Measurements from ENCODE around the gene HACL1.

Gene HACL1

GRCh38 chr3:15520804-15521572, 80.4 kb downstream of the HACL1 start:
- H2AK5ac ChIP-seq (ENCODE audit: low read length), result no peak overlapping the region
- no peak overlapping the region for H2BK15ac ChIP-seq (replicated peaks; ENCODE audit: low read depth)
- no peak overlapping the region for H3K9ac ChIP-seq (ENCODE audit: low read length)
- no peak overlapping the region for H3K4ac ChIP-seq (ENCODE audit: low read depth, low read length)
- no peak overlapping the region for H3K18ac ChIP-seq (ENCODE audit: low read length)
- peak overlapping the region; percentile 35 for H3K23ac ChIP-seq (ENCODE audit: low read length)
- H3K4me2 ChIP-seq (ENCODE audit: low read length), result no peak overlapping the region
- H3K36me3 ChIP-seq (ENCODE audit: control insufficient read depth, insufficient read depth, low read length), result no peaks in the 10 kb centered on the region
- H3K79me2 ChIP-seq (ENCODE audit: control insufficient read depth, insufficient read depth, low read length), result no peaks in the 10 kb centered on the region
- no peak overlapping the region for H4K8ac ChIP-seq (ENCODE audit: low read depth, low read length)
- no peak overlapping the region for H3K27ac ChIP-seq (ENCODE audit: low read depth, low read length)
- H2BK120ac ChIP-seq (ENCODE audit: low read depth, low read length), result no peak overlapping the region
- H3K56ac ChIP-seq (ENCODE audit: low read length), result peak overlapping the region; percentile 49
- no peak overlapping the region for H2BK5ac ChIP-seq (ENCODE audit: low read length)
- no CpG with 5 or more reads among the region's 14 CpGs for WGBS (ENCODE audit: extremely low coverage, insufficient coverage, low lambda C conversion rate)
- peaks cover 2% of the 10 kb centered on the region for H3K4me1 ChIP-seq (ENCODE audit: control insufficient read depth, low read depth, low read length)
- no peak overlapping the region for H3K4me3 ChIP-seq (ENCODE audit: low read length)
- H4K5ac ChIP-seq (ENCODE audit: low read length), result no peak overlapping the region
- H3K27me3 ChIP-seq (ENCODE audit: insufficient read depth, low read length, poor library complexity), result no peaks in the 10 kb centered on the region
- H3K79me1 ChIP-seq (ENCODE audit: low read length), result no peaks in the 10 kb centered on the region
- DNase-seq, result peak; percentile 29

- peaks cover 2% of the 10 kb centered on the region for H3K4me1 ChIP-seq (ENCODE audit: control insufficient read depth, low read depth, low read length)
- H3K56ac ChIP-seq (ENCODE audit: low read length), result no peak overlapping the region
- H4K5ac ChIP-seq (ENCODE audit: low read length), result no peak overlapping the region
- peak overlapping the region; percentile 35 for H3K23ac ChIP-seq (ENCODE audit: low read length)
- no peak overlapping the region for H3K9ac ChIP-seq (ENCODE audit: low read length)
- DNase-seq, result no peak
- no peak overlapping the region for H2BK5ac ChIP-seq (ENCODE audit: low read length)
- H4K8ac ChIP-seq (ENCODE audit: low read depth, low read length), result no peak overlapping the region
- no peak overlapping the region for H2BK120ac ChIP-seq (ENCODE audit: low read depth, low read length)
- H3K4me3 ChIP-seq (ENCODE audit: low read length), result no peak overlapping the region
- no peaks in the 10 kb centered on the region for H3K27me3 ChIP-seq (ENCODE audit: insufficient read depth, low read length, poor library complexity)
- H3K4ac ChIP-seq (ENCODE audit: low read depth, low read length), result no peak overlapping the region
- no peak overlapping the region for H3K4me2 ChIP-seq (ENCODE audit: low read length)
- no peaks in the 10 kb centered on the region for H3K79me1 ChIP-seq (ENCODE audit: low read length)
- H3K27ac ChIP-seq (ENCODE audit: low read depth, low read length), result no peak overlapping the region
- no peaks in the 10 kb centered on the region for H3K36me3 ChIP-seq (ENCODE audit: control insufficient read depth, insufficient read depth, low read length)
- no peaks in the 10 kb centered on the region for H3K79me2 ChIP-seq (ENCODE audit: control insufficient read depth, insufficient read depth, low read length)
- H2BK15ac ChIP-seq (replicated peaks; ENCODE audit: low read depth), result no peak overlapping the region
- H3K18ac ChIP-seq (ENCODE audit: low read length), result no peak overlapping the region
- H2AK5ac ChIP-seq (ENCODE audit: low read length), result no peak overlapping the region
- no CpG with 5 or more reads among the region's 3 CpGs for WGBS (ENCODE audit: extremely low coverage, insufficient coverage, low lambda C conversion rate)
Observed at GRCh38 chr3:15520185-15520584, 81.2 kb downstream of the HACL1 start.

GRCh38 chr3:15519096-15519495, 82.3 kb downstream of the HACL1 start:
- Histone ChIP-seq H3K4ac (ENCODE audit: low read depth, low read length) (no peak overlapping the region), H3K79me2 (ENCODE audit: control insufficient read depth, insufficient read depth, low read length) (no peaks in the 10 kb centered on the region), H4K8ac (ENCODE audit: low read depth, low read length) (no peak overlapping the region), H4K5ac (ENCODE audit: low read length) (no peak overlapping the region), H2BK120ac (ENCODE audit: low read depth, low read length) (no peak overlapping the region), H3K4me2 (ENCODE audit: low read length) (no peak overlapping the region), H3K79me1 (ENCODE audit: low read length) (no peaks in the 10 kb centered on the region), H3K56ac (ENCODE audit: low read length) (no peak overlapping the region), H3K4me3 (ENCODE audit: low read length) (no peak overlapping the region), H2BK5ac (ENCODE audit: low read length) (no peak overlapping the region), H2BK15ac (replicated peaks; ENCODE audit: low read depth) (no peak overlapping the region), H3K27me3 (ENCODE audit: insufficient read depth, low read length, poor library complexity) (no peaks in the 10 kb centered on the region), H3K23ac (ENCODE audit: low read length) (no peak overlapping the region), H3K36me3 (ENCODE audit: control insufficient read depth, insufficient read depth, low read length) (no peaks in the 10 kb centered on the region), H3K4me1 (ENCODE audit: control insufficient read depth, low read depth, low read length) (peaks cover 2% of the 10 kb centered on the region), H3K27ac (ENCODE audit: low read depth, low read length) (no peak overlapping the region), H3K9ac (ENCODE audit: low read length) (no peak overlapping the region), H2AK5ac (ENCODE audit: low read length) (no peak overlapping the region), H3K18ac (ENCODE audit: low read length) (no peak overlapping the region)
- WGBS (ENCODE audit: extremely low coverage, insufficient coverage, low lambda C conversion rate), result no CpG with 5 or more reads among the region's 4 CpGs
- no peak for DNase-seq

- Histone ChIP-seq H3K79me1 (ENCODE audit: low read length) (no peaks in the 10 kb centered on the region), H3K4me3 (ENCODE audit: low read length) (no peak overlapping the region), H3K23ac (ENCODE audit: low read length) (no peak overlapping the region), H2BK15ac (replicated peaks; ENCODE audit: low read depth) (no peak overlapping the region), H4K5ac (ENCODE audit: low read length) (no peak overlapping the region), H3K4me2 (ENCODE audit: low read length) (no peak overlapping the region), H3K27ac (ENCODE audit: low read depth, low read length) (no peak overlapping the region), H3K18ac (ENCODE audit: low read length) (no peak overlapping the region), H2AK5ac (ENCODE audit: low read length) (no peak overlapping the region), H4K8ac (ENCODE audit: low read depth, low read length) (no peak overlapping the region), H3K4ac (ENCODE audit: low read depth, low read length) (no peak overlapping the region), H3K56ac (ENCODE audit: low read length) (no peak overlapping the region), H2BK120ac (ENCODE audit: low read depth, low read length) (no peak overlapping the region), H3K9ac (ENCODE audit: low read length) (no peak overlapping the region), H3K27me3 (ENCODE audit: insufficient read depth, low read length, poor library complexity) (no peaks in the 10 kb centered on the region), H2BK5ac (ENCODE audit: low read length) (no peak overlapping the region), H3K36me3 (ENCODE audit: control insufficient read depth, insufficient read depth, low read length) (no peaks in the 10 kb centered on the region), H3K79me2 (ENCODE audit: control insufficient read depth, insufficient read depth, low read length) (no peaks in the 10 kb centered on the region), H3K4me1 (ENCODE audit: control insufficient read depth, low read depth, low read length) (no peaks in the 10 kb centered on the region)
- DNase-seq, result no peak
- WGBS (ENCODE audit: extremely low coverage, insufficient coverage, low lambda C conversion rate), result no CpG with 5 or more reads among the region's 4 CpGs
Observed at GRCh38 chr3:15514663-15515340, 86.6 kb downstream of the HACL1 start.

GRCh38 chr3:15513810-15514662, 87.3 kb downstream of the HACL1 start:
- DNase-seq, result no peak
- H3K4me1 ChIP-seq (ENCODE audit: control insufficient read depth, low read depth, low read length), result no peaks in the 10 kb centered on the region
- no peak overlapping the region for H2BK5ac ChIP-seq (ENCODE audit: low read length)
- no peaks in the 10 kb centered on the region for H3K27me3 ChIP-seq (ENCODE audit: insufficient read depth, low read length, poor library complexity)
- H3K18ac ChIP-seq (ENCODE audit: low read length), result no peak overlapping the region
- no peaks in the 10 kb centered on the region for H3K36me3 ChIP-seq (ENCODE audit: control insufficient read depth, insufficient read depth, low read length)
- H3K27ac ChIP-seq (ENCODE audit: low read depth, low read length), result no peak overlapping the region
- H3K79me2 ChIP-seq (ENCODE audit: control insufficient read depth, insufficient read depth, low read length), result no peaks in the 10 kb centered on the region
- no peak overlapping the region for H2BK15ac ChIP-seq (replicated peaks; ENCODE audit: low read depth)
- H3K23ac ChIP-seq (ENCODE audit: low read length), result no peak overlapping the region
- H3K56ac ChIP-seq (ENCODE audit: low read length), result no peak overlapping the region
- no peak overlapping the region for H3K9ac ChIP-seq (ENCODE audit: low read length)
- no peak overlapping the region for H4K8ac ChIP-seq (ENCODE audit: low read depth, low read length)
- no peak overlapping the region for H2AK5ac ChIP-seq (ENCODE audit: low read length)
- no peak overlapping the region for H2BK120ac ChIP-seq (ENCODE audit: low read depth, low read length)
- no peak overlapping the region for H4K5ac ChIP-seq (ENCODE audit: low read length)
- H3K79me1 ChIP-seq (ENCODE audit: low read length), result no peaks in the 10 kb centered on the region
- H3K4me2 ChIP-seq (ENCODE audit: low read length), result no peak overlapping the region
- H3K4ac ChIP-seq (ENCODE audit: low read depth, low read length), result no peak overlapping the region
- H3K4me3 ChIP-seq (ENCODE audit: low read length), result no peak overlapping the region
- no CpG with 5 or more reads among the region's 5 CpGs for WGBS (ENCODE audit: extremely low coverage, insufficient coverage, low lambda C conversion rate)
